Keratinocyte (primary cell): ENCODE measurements around the gene ADAM15. TPM values are rescaled to one million over a fixed set of nuclear protein-coding genes. Genes with fewer than 3 reads are reported as not detected.

ENCODE experiments used
- DNase-seq: peaks from one replicate; pipeline ENCODE4 v3.0.0-alpha.2; 2011; ENCODE audit warnings: low read depth, missing footprints, low spot score
- FAIRE-seq: peaks from 2 replicates; lab custom pipeline; 2011; peaks lifted over from hg19 to GRCh38; lab: Jason Lieb, UNC
- H2AFZ ChIP-seq: 2 replicates; pipeline ENCODE4 v1.6.0; 2012; ENCODE audit warnings: low read length, control low read depth, inconsistent platforms; ENCODE audit not compliant: control insufficient read depth
- H3K27ac ChIP-seq: 2 replicates; pipeline ENCODE4 v1.5.1; 2011; ENCODE audit warnings: low read length; ENCODE audit not compliant: control insufficient read depth, insufficient read depth
- H3K27me3 ChIP-seq: 3 replicates; pipeline ENCODE4 v1.6.0; 2011; ENCODE audit warnings: low read length; ENCODE audit not compliant: control insufficient read depth, insufficient read depth; ENCODE audit errors: extremely low read depth
- H3K36me3 ChIP-seq, 2 experiments: 2 replicates in 1 of 2; 3 replicates in 1 of 2; pipeline ENCODE4 v1.5.1; 2011; ENCODE audit warnings: low read length in 2 of 2, mild to moderate bottlenecking in 1 of 2; ENCODE audit not compliant: control insufficient read depth in 2 of 2, insufficient read depth in 2 of 2; ENCODE audit errors: extremely low read depth in 1 of 2
- H3K4me1 ChIP-seq: 3 replicates; pipeline ENCODE4 v1.5.1; 2011; ENCODE audit warnings: low read length; ENCODE audit not compliant: control insufficient read depth, insufficient read depth; ENCODE audit errors: extremely low read depth
- H3K4me2 ChIP-seq: 3 replicates; pipeline ENCODE4 v1.6.0; 2011; ENCODE audit warnings: low read depth, low read length; ENCODE audit not compliant: control insufficient read depth, insufficient read depth; ENCODE audit errors: extremely low read depth
- H3K4me3 ChIP-seq, 3 experiments: fragments of 200-600 bp in 1 of 3; sonication (generic) in 1 of 3; 2 replicates in 2 of 3; 3 replicates in 1 of 3; pipeline ENCODE4 v1.5.1; 2011 to 2016; ENCODE audit warnings: low read length in 3 of 3, mild to moderate bottlenecking in 3 of 3, control low read depth in 2 of 3, inconsistent platforms in 1 of 3, low read depth in 1 of 3, mixed read lengths in 1 of 3, mixed run types in 1 of 3, moderate library complexity in 1 of 3; ENCODE audit not compliant: control insufficient read depth in 2 of 3, insufficient read depth in 2 of 3; ENCODE audit errors: extremely low read depth in 1 of 3
- H3K79me2 ChIP-seq: 2 replicates; pipeline ENCODE4 v1.6.0; 2012; ENCODE audit warnings: low read length; ENCODE audit not compliant: control insufficient read depth, insufficient read depth
- H3K9ac ChIP-seq: 3 replicates; pipeline ENCODE4 v1.6.0; 2011; ENCODE audit warnings: low read length; ENCODE audit not compliant: control insufficient read depth, insufficient read depth; ENCODE audit errors: extremely low read depth
- H3K9me1 ChIP-seq: 3 replicates; pipeline ENCODE4 v1.6.0; 2011; ENCODE audit warnings: low read length; ENCODE audit not compliant: control insufficient read depth, insufficient read depth; ENCODE audit errors: extremely low read depth
- H3K9me3 ChIP-seq: 2 replicates; pipeline ENCODE4 v1.5.1; 2012; ENCODE audit warnings: low read depth, low read length; ENCODE audit not compliant: control insufficient read depth
- H4K20me1 ChIP-seq: 3 replicates; pipeline ENCODE4 v1.6.0; 2011; ENCODE audit warnings: low read length; ENCODE audit not compliant: control insufficient read depth, insufficient read depth; ENCODE audit errors: extremely low read depth
- EZH2 ChIP-seq: IDR thresholded peaks from one replicate; pipeline ENCODE4 v1.6.1; 2012; ENCODE audit warnings: inconsistent platforms, mild to moderate bottlenecking, low read length, moderate library complexity
- dilution Hi-C: fragments of 300-500 bp; cut with MboI; formaldehyde crosslinking; loops from one replicate; pipeline ENCODE4 v1.7.0; 2020; ENCODE audit warnings: low sequenced_read_pairs; ENCODE audit not compliant: extremely low pct_ligation_motif_present
- polyA plus RNA-seq, 5 experiments: library from polyadenylated mRNA; depleted of rRNA in 3 of 5; stranded (reverse) in 3 of 5; stranded (forward) in 1 of 5; unstranded in 1 of 5; fragments of >200 nt; gene quantifications; 1 replicate in 1 of 5; 2 replicates in 3 of 5; 3 replicates in 1 of 5; pipeline versions ENCODE4 v1.2.1 to v1.2.3, GENCODE V29; 2011 to 2012; ENCODE audit warnings: missing spikeins in 2 of 5, low read depth in 1 of 5, low replicate concordance in 1 of 5
- TF ChIP-seq, protein P1 (sequence below), 3 experiments: IDR thresholded peaks in 1 of 3; conservative IDR thresholded peaks in 1 of 3; optimal IDR thresholded peaks in 1 of 3; 2 replicates in 2 of 3; 3 replicates in 1 of 3; pipeline versions ENCODE3 to v1.5.1; 2011; ENCODE audit warnings: low read length in 3 of 3, mild to moderate bottlenecking in 3 of 3, moderate library complexity in 2 of 3, control low read depth in 1 of 3, inconsistent platforms in 1 of 3; ENCODE audit not compliant: insufficient read depth in 2 of 3; ENCODE audit errors: extremely low read depth in 1 of 3

The ADAM15 gene
- polyA plus RNA-seq, 1 donor (not counting 4 experiments of a cell fraction or from before 2014, with no cell fraction given): 131 TPM

DNA sequence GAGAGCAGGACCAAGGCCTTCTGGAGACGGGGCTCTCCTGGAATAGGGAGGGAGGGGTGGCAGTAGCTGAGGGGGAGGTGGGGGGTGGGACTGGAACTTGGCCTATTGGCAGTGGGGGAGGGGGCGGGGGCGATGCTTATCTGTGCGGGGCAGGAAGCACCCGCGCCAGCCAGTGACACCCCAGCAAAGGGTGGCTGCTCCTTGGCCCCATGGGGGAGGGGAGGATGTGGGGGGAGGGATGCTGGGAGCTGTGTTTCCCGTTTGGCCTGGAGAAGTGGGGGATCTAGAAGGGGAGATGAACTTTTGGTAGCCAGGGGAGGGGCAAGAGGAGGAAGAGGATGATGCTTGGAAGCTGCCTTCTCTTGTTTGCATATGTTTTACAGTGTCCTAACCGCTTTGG lies 37.5 kb upstream of the ADAM15 start:
- Histone ChIP-seq H3K9me3 (no peaks in the 10 kb centered on the region), H3K27me3 (no peaks in the 10 kb centered on the region), H3K27ac (no peak overlapping the region), H3K4me3 (no peak overlapping the region), H3K9ac (no peak overlapping the region), H3K79me2 (peaks cover 28% of the 10 kb centered on the region), H3K36me3 (peaks cover 26 to 53% of the 10 kb centered on the region in 2 experiments), H3K4me1 (peaks cover 69% of the 10 kb centered on the region), H3K4me2 (no peak overlapping the region), H4K20me1 (peaks cover 6% of the 10 kb centered on the region), H2AFZ (no peak overlapping the region), H3K9me1 (no peaks in the 10 kb centered on the region)
- FAIRE-seq (no peak), DNase-seq (no peak)
- no peak for TF ChIP-seq EZH2
- TF ChIP-seq, protein P1, sequence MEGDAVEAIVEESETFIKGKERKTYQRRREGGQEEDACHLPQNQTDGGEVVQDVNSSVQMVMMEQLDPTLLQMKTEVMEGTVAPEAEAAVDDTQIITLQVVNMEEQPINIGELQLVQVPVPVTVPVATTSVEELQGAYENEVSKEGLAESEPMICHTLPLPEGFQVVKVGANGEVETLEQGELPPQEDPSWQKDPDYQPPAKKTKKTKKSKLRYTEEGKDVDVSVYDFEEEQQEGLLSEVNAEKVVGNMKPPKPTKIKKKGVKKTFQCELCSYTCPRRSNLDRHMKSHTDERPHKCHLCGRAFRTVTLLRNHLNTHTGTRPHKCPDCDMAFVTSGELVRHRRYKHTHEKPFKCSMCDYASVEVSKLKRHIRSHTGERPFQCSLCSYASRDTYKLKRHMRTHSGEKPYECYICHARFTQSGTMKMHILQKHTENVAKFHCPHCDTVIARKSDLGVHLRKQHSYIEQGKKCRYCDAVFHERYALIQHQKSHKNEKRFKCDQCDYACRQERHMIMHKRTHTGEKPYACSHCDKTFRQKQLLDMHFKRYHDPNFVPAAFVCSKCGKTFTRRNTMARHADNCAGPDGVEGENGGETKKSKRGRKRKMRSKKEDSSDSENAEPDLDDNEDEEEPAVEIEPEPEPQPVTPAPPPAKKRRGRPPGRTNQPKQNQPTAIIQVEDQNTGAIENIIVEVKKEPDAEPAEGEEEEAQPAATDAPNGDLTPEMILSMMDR (optimal IDR thresholded peaks at IDR 0.05 in 1 of 3, IDR thresholded peaks at IDR 0.05 in 1 of 3, conservative IDR thresholded peaks at IDR 0.05 in 1 of 3; ENCODE audit: extremely low read depth in 1 of 3, insufficient read depth in 2 of 3, low read length in 3 of 3): no peak
- dilution Hi-C loops: no loop called here

DNA sequence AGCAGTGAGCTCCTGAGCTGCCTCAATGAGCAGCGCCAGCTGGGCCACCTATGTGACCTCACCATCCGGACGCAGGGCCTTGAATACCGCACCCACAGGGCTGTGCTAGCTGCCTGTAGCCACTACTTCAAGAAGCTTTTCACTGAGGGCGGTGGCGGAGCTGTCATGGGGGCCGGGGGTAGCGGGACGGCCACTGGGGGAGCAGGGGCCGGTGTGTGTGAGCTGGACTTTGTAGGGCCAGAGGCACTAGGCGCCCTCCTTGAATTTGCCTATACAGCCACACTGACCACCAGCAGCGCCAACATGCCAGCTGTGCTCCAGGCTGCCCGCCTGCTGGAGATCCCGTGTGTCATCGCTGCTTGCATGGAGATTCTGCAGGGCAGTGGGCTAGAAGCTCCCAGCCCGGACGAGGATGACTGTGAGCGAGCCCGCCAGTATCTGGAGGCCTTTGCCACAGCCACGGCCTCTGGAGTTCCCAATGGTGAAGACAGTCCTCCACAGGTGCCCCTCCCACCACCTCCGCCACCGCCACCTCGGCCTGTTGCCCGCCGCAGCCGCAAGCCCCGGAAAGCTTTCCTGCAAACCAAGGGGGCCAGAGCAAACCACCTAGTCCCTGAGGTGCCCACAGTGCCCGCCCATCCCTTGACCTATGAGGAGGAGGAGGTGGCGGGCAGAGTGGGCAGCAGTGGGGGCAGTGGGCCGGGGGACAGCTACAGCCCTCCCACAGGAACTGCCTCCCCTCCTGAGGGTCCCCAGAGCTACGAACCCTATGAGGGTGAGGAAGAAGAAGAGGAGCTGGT lies 36.2 kb upstream of the ADAM15 start:
- H3K4me3 ChIP-seq: no peak overlapping the region
- peaks cover 58% of the 10 kb centered on the region for H3K4me1 ChIP-seq
- dilution Hi-C loops: no loop called here

More for the DNA sequence above, 36.2 kb upstream of the ADAM15 start:
- TF ChIP-seq EZH2: no peak
- TF ChIP-seq, protein P1 (optimal IDR thresholded peaks at IDR 0.05 in 1 of 3, IDR thresholded peaks at IDR 0.05 in 1 of 3, conservative IDR thresholded peaks at IDR 0.05 in 1 of 3; ENCODE audit: extremely low read depth in 1 of 3, insufficient read depth in 2 of 3, low read length in 3 of 3): no peak
- peaks cover 6% of the 10 kb centered on the region for H4K20me1 ChIP-seq
- no peaks in the 10 kb centered on the region for H3K27me3 ChIP-seq
- H3K79me2 ChIP-seq: peaks cover 18% of the 10 kb centered on the region
- no peak for FAIRE-seq
- H3K27ac ChIP-seq: no peak overlapping the region
- H3K9me1 ChIP-seq: no peaks in the 10 kb centered on the region
- H3K4me2 ChIP-seq: no peak overlapping the region
- no peak for DNase-seq
- no peaks in the 10 kb centered on the region for H3K9me3 ChIP-seq
- peaks cover 30 to 52% of the 10 kb centered on the region in 2 experiments for H3K36me3 ChIP-seq
- H3K9ac ChIP-seq: no peak overlapping the region
- H2AFZ ChIP-seq: no peak overlapping the region
